Tibial nerve (tissue), 4 donors: ENCODE data around the gene TRHDE.

Experiments
- EP300 ChIP-seq, 2 donors: sonication (generic); formaldehyde crosslinking; IDR thresholded peaks; one replicate each; pipeline ENCODE4 v1.6.1; 2017; ENCODE audit warnings: antibody characterized with exemption in 2 of 2, mild to moderate bottlenecking in 1 of 2
- TF ChIP-seq, protein P1 (sequence below), 5 experiments: fragments of 200-600 bp in 3 of 5; fragments of 450-650 bp in 2 of 5; sonication (generic) in 3 of 5; IDR thresholded peaks; one replicate each; pipeline ENCODE4 v1.5.1; 2016 to 2019; ENCODE audit warnings: antibody characterized with exemption in 5 of 5, mild to moderate bottlenecking in 3 of 5, moderate library complexity in 2 of 5

- TF ChIP-seq, protein P1, sequence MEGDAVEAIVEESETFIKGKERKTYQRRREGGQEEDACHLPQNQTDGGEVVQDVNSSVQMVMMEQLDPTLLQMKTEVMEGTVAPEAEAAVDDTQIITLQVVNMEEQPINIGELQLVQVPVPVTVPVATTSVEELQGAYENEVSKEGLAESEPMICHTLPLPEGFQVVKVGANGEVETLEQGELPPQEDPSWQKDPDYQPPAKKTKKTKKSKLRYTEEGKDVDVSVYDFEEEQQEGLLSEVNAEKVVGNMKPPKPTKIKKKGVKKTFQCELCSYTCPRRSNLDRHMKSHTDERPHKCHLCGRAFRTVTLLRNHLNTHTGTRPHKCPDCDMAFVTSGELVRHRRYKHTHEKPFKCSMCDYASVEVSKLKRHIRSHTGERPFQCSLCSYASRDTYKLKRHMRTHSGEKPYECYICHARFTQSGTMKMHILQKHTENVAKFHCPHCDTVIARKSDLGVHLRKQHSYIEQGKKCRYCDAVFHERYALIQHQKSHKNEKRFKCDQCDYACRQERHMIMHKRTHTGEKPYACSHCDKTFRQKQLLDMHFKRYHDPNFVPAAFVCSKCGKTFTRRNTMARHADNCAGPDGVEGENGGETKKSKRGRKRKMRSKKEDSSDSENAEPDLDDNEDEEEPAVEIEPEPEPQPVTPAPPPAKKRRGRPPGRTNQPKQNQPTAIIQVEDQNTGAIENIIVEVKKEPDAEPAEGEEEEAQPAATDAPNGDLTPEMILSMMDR (IDR thresholded peaks at IDR 0.05) = no peak
- TF ChIP-seq EP300 (IDR thresholded peaks at IDR 0.05) = no peak
These were observed 39.8 kb downstream of the TRHDE start for GRCh38 chr12:72311946-72312345.
